Hepatocyte (in vitro differentiated cells): ENCODE measurements around the gene SPINK1. TPM values are rescaled to one million over a fixed set of nuclear protein-coding genes. Genes with fewer than 3 reads are reported as not detected.

ENCODE experiments used
- DNase-seq: peaks from one replicate; pipeline ENCODE4 v3.0.0-alpha.2; 2016; ENCODE audit warnings: low spot score
- H2AFZ ChIP-seq: fragments of 200-600 bp; sonication (generic); 2 replicates; pipeline ENCODE4 v1.6.0; 2016; ENCODE audit warnings: antibody characterized with exemption, mild to moderate bottlenecking
- H3K27ac ChIP-seq: fragments of 200-600 bp; sonication (generic); 2 replicates; pipeline ENCODE4 v1.5.1; 2016; ENCODE audit warnings: mild to moderate bottlenecking
- H3K27me3 ChIP-seq: fragments of 200-600 bp; sonication (generic); 2 replicates; pipeline ENCODE4 v1.6.1; 2016
- H3K36me3 ChIP-seq: fragments of 200-600 bp; sonication (generic); replicated peaks from 2 replicates; pipeline ENCODE4 v1.5.1; 2016; ENCODE audit warnings: low read depth; ENCODE audit not compliant: insufficient read depth
- H3K4me1 ChIP-seq: fragments of 200-600 bp; sonication (generic); 2 replicates; pipeline ENCODE4 v1.5.1; 2016; ENCODE audit warnings: mild to moderate bottlenecking, moderate library complexity; ENCODE audit not compliant: insufficient read depth
- H3K4me2 ChIP-seq: fragments of 200-600 bp; sonication (generic); 2 replicates; pipeline ENCODE4 v1.6.0; 2016
- H3K4me3 ChIP-seq: fragments of 200-600 bp; sonication (generic); 2 replicates; pipeline ENCODE4 v1.5.1; 2016; ENCODE audit warnings: mild to moderate bottlenecking
- H3K79me2 ChIP-seq: fragments of 200-600 bp; sonication (generic); 2 replicates; pipeline ENCODE4 v1.6.0; 2017; ENCODE audit warnings: mild to moderate bottlenecking
- H3K9me2 ChIP-seq: fragments of 200-600 bp; sonication (generic); replicated peaks from 2 replicates; pipeline ENCODE4 v1.6.0; 2017; ENCODE audit warnings: mild to moderate bottlenecking; ENCODE audit not compliant: insufficient read depth
- H3K9me3 ChIP-seq: fragments of 200-600 bp; sonication (generic); 2 replicates; pipeline ENCODE4 v1.5.1; 2016; ENCODE audit warnings: low read depth, mild to moderate bottlenecking
- H4K20me1 ChIP-seq: fragments of 200-600 bp; sonication (generic); 2 replicates; pipeline ENCODE4 v1.6.0; 2016; ENCODE audit warnings: mild to moderate bottlenecking; ENCODE audit not compliant: insufficient read depth, poor library complexity, severe bottlenecking
- CTCF ChIP-seq: fragments of 200-600 bp; sonication (generic); IDR thresholded peaks from 2 replicates; pipeline ENCODE4 v1.5.1; 2016; ENCODE audit warnings: antibody characterized with exemption, mild to moderate bottlenecking; ENCODE audit not compliant: poor library complexity
- EZH2 ChIP-seq: fragments of 200-600 bp; sonication (generic); IDR thresholded peaks from 2 replicates; pipeline ENCODE4 v1.6.1; 2016; ENCODE audit warnings: antibody characterized with exemption, mild to moderate bottlenecking, borderline replicate concordance
- EZH2phosphoT487 ChIP-seq: fragments of 200-600 bp; sonication (generic); IDR thresholded peaks from one replicate; pipeline ENCODE4 v1.6.1; 2018; ENCODE audit warnings: antibody characterized with exemption, mild to moderate bottlenecking, low read depth, moderate library complexity; ENCODE audit not compliant: unreplicated experiment, severe bottlenecking
- WGBS: methylation state at CpG from one replicate; pipeline ENCODE4 v1.1.6; 2016; ENCODE audit warnings: low lambda C conversion rate; ENCODE audit errors: missing lambda C conversion rate; 5-methylcytosine and 5-hydroxymethylcytosine counted together
- polyA plus RNA-seq: library from polyadenylated mRNA; unstranded; fragments of >200 nt; fragmentation: Nextera tagmentation; extraction: Ambion mirVana; gene quantifications from 2 replicates; pipeline ENCODE4 v1.2.1, GENCODE V29; 2016
- total RNA-seq: library from RNA; depleted of rRNA; stranded (reverse); fragments of >200 nt; gene quantifications from 2 replicates; pipeline ENCODE4 v1.2.3, GENCODE V29; 2014

The SPINK1 gene
- total and polyA plus RNA-seq, 2 experiments from 2014 or later, result 1,467 to 2,947 TPM

- no peaks in the 10 kb centered on the region for H3K9me3 ChIP-seq
- H2AFZ ChIP-seq, result no peak overlapping the region
- no peak overlapping the region for H3K4me2 ChIP-seq
- H3K9me2 ChIP-seq, result no peaks in the 10 kb centered on the region
- H3K27me3 ChIP-seq, result peaks cover 7% of the 10 kb centered on the region
- H3K36me3 ChIP-seq, result no peaks in the 10 kb centered on the region
- DNase-seq, result no peak
- WGBS, result 78% methylated on average over 2 of the region's 2 CpGs
- no peak overlapping the region for H3K27ac ChIP-seq
- TF ChIP-seq CTCF (no peak), EZH2phosphoT487 (no peak), EZH2 (no peak)
- H3K4me3 ChIP-seq, result no peak overlapping the region
- peaks cover 5% of the 10 kb centered on the region for H3K4me1 ChIP-seq
- no peaks in the 10 kb centered on the region for H3K79me2 ChIP-seq
- H4K20me1 ChIP-seq, result no peaks in the 10 kb centered on the region
Measured at GRCh38 chr5:147842869-147843268, 11.4 kb upstream of the SPINK1 start.

- 67% methylated on average over 3 of the region's 3 CpGs for WGBS
- no peaks in the 10 kb centered on the region for H3K9me3 ChIP-seq
- H3K4me3 ChIP-seq, result no peak overlapping the region
- H3K36me3 ChIP-seq, result no peaks in the 10 kb centered on the region
- H3K27me3 ChIP-seq, result no peaks in the 10 kb centered on the region
- peak overlapping the region; percentile 78 for H3K27ac ChIP-seq
- H2AFZ ChIP-seq, result no peak overlapping the region
- TF ChIP-seq EZH2, result no peak
- TF ChIP-seq CTCF, result no peak
- no peak for TF ChIP-seq EZH2phosphoT487
- no peaks in the 10 kb centered on the region for H3K79me2 ChIP-seq
- DNase-seq, result no peak
- no peaks in the 10 kb centered on the region for H3K9me2 ChIP-seq
- peak overlapping the region; percentile 11 for H3K4me2 ChIP-seq
- H3K4me1 ChIP-seq, result peaks cover 8% of the 10 kb centered on the region
- no peaks in the 10 kb centered on the region for H4K20me1 ChIP-seq
Measured at GRCh38 chr5:147836439-147836838, 5.0 kb upstream of the SPINK1 start.

- Histone ChIP-seq H3K4me3 (no peak overlapping the region), H3K4me2 (peak overlapping the region; percentile 11), H3K9me2 (no peaks in the 10 kb centered on the region), H3K4me1 (peaks cover 8% of the 10 kb centered on the region), H4K20me1 (no peaks in the 10 kb centered on the region), H3K36me3 (no peaks in the 10 kb centered on the region), H3K79me2 (peaks cover 8% of the 10 kb centered on the region), H3K9me3 (no peaks in the 10 kb centered on the region), H3K27me3 (no peaks in the 10 kb centered on the region), H3K27ac (peak overlapping the region; percentile 78), H2AFZ (no peak overlapping the region)
- TF ChIP-seq CTCF (no peak), EZH2phosphoT487 (peak; percentile 86)
- peak; percentile 42 for DNase-seq
- WGBS, result 31% methylated on average over 2 of the region's 2 CpGs
Measured at GRCh38 chr5:147835386-147835798, 3.9 kb upstream of the SPINK1 start.

GRCh38 chr5:147832541-147832940 lies 1.1 kb upstream of the SPINK1 start:
- WGBS, result 37% methylated on average over 1 of the region's 1 CpG
- Histone ChIP-seq H2AFZ (no peak overlapping the region), H4K20me1 (no peaks in the 10 kb centered on the region), H3K79me2 (peaks cover 35% of the 10 kb centered on the region), H3K27ac (peak overlapping the region; percentile 70), H3K9me2 (no peaks in the 10 kb centered on the region), H3K4me3 (no peak overlapping the region), H3K4me2 (peak overlapping the region; percentile 14), H3K27me3 (peaks cover 2% of the 10 kb centered on the region), H3K4me1 (peaks cover 4% of the 10 kb centered on the region), H3K9me3 (no peaks in the 10 kb centered on the region), H3K36me3 (no peaks in the 10 kb centered on the region)
- no peak for DNase-seq
- no peak for TF ChIP-seq EZH2
